Activated CD4-positive, alpha-beta T cell treated with anti-CD3 and anti-CD28 coated beads for 4 hours (primary cell): Measurements from ENCODE around the gene PLPPR3.

Experiments used
- DNase-seq, 2 donors: peaks; one replicate each; pipeline ENCODE4 v3.0.0-alpha.2; 2020

The PLPPR3 gene, protein sequence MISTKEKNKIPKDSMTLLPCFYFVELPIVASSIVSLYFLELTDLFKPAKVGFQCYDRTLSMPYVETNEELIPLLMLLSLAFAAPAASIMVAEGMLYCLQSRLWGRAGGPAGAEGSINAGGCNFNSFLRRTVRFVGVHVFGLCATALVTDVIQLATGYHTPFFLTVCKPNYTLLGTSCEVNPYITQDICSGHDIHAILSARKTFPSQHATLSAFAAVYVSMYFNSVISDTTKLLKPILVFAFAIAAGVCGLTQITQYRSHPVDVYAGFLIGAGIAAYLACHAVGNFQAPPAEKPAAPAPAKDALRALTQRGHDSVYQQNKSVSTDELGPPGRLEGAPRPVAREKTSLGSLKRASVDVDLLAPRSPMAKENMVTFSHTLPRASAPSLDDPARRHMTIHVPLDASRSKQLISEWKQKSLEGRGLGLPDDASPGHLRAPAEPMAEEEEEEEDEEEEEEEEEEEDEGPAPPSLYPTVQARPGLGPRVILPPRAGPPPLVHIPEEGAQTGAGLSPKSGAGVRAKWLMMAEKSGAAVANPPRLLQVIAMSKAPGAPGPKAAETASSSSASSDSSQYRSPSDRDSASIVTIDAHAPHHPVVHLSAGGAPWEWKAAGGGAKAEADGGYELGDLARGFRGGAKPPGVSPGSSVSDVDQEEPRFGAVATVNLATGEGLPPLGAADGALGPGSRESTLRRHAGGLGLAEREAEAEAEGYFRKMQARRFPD

DNA sequence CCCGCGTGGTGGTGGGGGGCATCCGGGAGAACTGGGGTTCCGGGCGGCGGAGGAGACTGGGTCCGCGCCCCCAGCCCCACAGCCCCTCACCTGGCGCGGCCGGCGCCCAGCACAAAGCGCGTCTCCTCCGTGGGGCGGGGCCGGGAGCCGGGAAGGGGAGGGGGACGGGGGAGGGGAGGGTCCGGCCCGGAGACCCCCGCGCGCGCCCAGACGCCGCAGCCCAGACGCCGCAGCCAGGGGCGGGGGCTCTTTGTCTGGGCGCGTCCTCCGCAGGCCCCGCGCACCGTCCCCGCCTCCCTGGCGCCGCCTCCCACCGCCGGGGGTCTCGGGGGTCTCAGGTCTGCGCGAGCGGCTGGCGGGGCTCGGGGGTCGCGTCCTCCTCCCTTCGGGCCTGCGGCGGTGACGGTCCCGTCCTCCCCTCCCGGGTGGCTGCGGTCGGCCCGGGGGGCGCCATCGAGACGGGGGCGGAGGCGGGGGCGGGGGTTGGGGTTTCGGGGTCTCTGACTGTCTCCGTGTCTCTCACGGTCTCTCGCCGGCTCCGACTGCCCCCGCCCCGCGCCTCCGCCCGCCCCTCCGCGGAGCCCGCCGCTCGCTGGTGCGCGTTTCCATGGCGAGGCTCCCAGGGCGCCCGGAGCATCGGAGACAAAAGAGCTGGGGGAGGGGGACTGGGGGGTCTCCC lies at the start of gene PLPPR3:
TSS of gene PLPPR3 (minus strand) at position 131 of the 679 bp plus-strand sequence. CDS start 396 bp downstream, outside the sequence.
- DNase-seq, result no peak

DNA sequence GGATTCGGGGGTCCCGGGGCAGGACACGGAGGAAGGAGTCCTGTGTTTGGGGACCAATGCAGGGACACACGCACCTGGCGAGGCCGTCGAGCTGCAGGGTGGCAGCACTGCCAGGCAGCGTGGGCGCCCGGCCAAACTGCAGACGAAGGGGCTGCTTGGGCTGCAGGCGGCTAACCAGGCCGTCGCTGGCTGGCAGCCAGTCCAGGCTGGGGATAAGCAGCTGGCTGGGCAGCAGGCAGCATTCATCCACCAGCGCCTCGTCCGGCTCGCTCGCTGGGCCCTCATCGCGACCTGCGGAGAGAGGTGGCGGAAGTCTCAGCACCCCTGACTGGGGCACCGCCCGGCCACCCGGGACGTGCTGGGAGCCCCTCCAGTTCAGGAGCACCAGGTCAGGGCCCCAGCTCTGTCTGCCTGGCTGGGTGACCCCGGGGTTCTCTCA lies 49.2 kb upstream of the PLPPR3 start:
- no peak for DNase-seq

DNA sequence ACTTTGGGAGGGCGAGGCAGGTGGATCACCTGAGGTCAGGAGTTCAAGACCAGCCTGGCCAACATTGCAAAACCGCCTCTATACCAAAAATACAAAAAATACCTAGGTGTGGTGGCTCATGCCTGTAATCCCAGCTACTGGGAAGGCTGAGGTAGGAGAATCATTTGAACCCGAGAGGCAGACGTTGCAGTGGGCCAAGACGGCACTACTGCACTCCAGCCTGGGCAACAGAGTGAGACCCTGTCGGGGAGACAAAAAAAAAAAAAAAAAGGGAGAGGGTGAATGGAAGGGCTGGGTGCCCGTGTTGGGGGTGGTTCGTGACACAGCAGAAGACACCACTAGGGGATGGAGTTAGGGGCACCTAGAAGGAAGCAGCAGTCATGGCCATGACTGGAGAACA lies 48.6 kb upstream of the PLPPR3 start:
- no peak for DNase-seq

DNA sequence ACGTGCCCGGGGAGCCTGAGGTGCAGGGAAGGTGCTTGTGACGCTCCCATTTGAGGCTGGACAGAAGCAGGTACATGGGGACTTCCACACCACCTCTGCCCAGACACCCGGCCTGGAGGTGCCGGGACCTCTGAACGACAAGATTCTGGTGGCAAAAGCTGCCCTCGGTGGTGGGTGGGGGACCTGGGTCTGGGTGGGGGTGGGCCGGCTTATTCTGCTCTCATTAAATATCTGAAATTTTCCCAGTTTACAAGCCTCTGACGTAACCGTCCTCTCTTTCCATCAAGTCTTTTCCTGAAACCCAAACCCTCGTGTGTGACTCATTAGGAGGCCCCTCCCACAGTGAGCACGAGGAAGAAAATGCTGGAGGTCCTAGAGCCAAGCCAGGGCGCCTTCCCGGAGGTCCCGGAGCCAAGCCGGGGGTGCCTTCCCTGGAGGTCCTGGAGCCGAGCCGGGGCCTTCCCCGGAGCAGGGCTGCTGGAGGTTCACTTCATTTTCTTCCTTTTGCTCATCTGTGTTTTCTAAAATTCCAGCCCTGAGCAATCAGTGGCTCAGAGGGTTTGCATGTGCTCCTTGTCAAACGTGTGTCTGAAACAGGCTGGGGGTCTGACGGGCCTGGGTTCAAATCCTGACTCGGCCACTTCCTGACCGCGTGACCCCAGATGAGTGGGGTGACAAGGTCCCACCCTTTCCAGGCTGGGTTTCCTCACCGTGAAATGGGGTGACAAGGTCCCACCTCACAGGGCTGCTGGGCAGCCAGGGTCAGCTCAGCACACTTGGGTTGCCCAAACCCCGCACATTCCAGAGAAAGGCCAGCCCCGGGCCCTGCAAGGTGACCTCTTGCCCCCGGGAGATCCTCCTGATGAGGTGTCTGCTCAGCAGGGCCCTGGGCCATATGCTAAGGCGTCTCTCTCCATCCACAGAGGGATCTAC lies 47.8 kb upstream of the PLPPR3 start:
- no peak for DNase-seq

DNA sequence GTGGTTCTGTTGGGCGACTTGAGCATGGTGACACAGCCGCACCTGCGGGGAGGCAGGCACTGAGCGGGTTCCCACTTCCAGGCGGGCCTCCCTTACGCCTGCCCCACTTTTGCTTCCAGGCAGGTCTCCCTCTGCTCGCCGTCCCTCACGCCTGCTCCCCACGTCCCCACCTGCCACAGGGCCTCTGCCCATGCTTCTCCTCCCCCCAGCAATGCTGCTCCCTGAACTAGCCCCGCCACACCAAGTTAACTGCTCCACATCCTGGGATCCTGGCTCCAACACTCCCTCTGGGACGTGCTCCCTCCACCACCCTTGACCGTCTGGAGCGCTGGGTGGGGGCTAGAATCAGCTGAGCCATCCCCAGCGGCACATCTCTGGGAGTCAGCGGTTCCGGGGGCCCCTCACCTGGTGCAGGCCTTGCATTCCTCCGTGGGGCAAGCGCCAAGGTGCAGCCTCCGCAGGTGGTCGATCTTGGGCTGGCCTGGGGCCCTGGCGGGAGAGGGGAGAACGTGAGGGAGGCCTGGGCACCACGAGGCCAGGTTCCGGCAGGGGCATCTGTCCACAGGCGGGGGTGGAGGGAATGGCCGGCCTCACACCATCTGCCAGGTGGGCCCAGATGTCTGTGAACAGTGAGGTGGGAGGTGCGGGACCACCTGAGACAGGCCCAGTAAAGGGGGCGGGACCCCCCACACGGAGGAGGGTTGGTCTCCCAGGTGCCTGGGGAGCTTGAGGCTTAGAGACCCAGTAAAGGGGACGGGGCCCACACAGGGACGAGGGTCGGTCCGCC lies 46.9 kb upstream of the PLPPR3 start:
- DNase-seq, result no peak

DNA sequence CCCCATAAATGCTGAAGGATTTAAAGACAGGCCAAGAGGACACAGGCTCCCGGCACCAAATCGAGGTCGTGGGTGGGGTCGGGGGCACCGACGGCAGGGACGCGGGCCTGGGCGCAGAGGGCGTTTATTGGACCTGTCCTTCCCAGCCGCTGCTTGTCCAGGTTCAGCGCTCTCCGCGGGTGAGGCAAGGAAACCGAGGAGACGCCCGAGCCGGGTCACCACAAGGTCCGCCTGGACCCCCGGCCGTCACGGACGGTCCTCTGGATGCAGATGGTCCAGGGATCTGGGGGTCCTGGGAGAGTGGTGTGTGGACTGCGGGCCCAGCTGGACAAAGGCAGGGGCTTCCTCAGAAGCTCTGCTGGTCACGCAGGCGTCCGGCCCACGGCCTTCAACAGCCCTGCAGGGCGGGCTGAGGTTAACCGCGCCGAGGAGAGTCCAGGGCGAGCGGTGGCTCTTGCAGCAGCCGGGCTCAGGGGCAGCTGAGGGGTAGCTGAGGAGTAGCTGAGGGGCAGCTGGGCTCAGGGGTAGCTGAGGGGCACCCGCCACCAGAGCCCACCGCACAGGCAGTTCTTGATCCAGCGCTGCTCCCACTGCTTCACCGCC lies 46.2 kb upstream of the PLPPR3 start:
- DNase-seq, result no peak

DNA sequence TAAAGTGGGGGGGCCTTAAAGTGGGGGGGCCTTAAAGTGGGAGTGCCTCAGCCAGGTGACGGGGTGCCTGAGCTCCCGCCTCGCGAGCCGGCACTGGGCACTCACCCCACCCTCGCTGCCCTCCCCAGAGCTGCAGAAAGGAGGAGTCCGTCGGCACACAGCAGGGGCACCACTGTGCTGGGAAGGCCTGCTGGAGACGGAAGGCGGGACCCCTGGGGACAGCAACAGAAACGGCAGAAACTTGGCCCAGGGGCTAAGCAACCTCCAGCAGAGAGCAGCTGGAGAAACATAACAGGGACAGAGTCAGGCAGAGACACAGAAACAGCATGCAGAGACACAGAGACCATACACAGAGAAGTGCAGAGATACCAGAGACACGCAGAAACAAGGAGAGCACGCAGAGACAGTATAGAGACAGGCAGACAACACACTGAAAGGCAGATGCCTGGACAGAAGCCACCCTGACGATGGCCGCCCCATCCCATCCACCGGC lies 45.6 kb upstream of the PLPPR3 start:
- no peak for DNase-seq

DNA sequence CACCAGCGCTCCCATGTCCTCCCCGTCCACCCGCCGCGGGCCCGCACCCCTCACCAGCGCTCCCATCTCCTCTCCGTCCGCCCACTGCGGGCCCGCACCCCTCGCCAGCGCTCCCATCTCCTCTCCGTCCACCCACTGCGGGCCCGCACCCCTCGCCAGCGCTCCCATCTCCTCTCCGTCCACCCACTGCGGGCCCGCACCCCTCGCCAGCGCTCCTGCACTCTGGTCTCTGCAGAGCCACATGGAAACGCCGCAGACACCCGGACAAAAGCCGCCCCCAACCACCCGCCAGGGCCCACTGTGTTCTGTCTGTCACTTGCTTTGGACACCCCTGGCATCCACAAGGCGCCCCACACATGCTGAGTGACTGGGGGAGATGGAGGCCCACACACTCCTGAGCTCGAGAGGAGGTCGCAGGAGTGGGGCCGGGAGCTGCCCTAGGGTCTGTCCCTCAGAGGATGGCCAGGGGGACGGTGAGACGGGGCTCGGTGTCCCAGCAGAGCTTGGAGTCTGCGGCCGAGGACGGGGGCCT lies 45.1 kb upstream of the PLPPR3 start:
- no peak for DNase-seq

DNA sequence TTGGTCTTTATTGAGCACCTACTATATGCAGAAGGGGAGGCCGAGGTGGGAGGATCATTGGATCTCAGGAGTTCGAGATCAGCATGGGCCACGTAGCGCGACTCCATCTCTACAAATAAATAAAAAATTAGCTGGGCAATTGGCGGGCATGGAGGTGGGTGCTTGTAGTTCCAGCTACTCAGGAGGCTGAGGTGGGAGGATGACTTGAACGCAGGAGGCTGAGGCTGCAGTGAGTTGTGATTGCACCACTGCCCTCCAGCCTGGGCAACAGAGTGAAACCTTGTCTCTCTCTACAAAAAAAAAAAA lies 41.5 kb upstream of the PLPPR3 start:
- DNase-seq, result no peak

DNA sequence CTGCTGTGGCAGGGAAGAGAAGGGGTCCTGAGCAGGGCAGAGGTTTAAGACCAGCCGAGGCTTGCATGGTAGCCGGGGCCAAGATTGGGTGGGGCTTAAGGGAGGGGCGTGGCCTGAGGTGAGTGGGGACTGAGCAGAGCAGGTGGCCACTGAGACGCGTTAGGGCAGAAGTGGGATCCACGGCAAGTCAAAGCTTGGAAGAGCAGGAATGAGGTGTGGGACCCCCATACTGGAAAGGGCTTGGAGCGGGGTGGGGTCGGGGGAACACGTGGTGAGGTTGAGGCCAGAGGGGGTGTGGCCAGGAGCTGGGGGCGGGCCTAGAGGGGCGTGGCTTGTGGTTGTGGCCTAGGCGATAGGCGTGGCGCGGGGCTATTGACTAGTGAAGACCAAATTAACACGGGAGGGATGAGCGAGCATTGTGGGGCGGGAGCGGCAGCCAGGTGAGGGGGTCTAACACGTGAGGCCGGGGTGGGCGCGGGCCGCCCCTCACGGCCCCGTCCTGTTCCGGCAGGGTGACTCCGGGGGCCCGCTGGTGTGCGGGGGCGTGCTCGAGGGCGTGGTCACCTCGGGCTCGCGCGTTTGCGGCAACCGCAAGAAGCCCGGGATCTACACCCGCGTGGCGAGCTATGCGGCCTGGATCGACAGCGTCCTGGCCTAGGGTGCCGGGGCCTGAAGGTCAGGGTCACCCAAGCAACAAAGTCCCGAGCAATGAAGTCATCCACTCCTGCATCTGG lies 41.0 kb upstream of the PLPPR3 start:
- DNase-seq, result peak; percentile 72 to 74

DNA sequence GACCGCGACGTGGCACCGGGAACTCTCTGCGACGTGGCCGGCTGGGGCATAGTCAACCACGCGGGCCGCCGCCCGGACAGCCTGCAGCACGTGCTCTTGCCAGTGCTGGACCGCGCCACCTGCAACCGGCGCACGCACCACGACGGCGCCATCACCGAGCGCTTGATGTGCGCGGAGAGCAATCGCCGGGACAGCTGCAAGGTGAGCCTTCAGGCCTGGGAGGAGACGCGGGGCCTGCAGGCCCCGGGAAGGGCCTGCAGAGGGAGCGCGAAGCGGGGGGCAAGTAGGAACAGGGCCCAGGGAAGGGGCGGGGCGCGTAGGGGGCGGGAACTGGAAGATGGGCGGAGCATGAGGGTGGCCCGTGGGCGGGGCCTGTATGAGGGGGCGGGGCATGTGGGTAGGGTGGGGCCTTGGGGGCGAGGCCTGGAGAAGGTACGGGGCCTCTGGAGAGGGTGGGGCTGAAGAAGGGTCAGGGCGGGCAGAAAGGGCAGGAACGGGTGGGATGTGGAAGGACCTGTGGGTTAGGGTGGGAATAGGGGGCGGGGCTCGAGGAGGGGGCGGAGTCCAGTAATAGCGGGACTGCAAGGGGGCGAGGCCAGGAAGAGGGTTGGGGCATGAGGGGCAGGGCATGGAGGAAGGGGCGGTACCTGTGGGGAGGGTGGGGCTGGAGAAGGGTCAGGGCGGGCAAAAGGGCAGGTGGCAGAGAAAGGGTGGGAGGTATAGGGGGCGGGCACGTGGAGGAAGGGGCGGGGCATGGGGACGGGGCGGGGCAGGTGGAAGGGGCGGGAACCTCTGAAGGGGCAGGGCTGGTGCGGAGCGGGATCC lies 40.2 kb upstream of the PLPPR3 start:
- peak; percentile 60 to 63 for DNase-seq

DNA sequence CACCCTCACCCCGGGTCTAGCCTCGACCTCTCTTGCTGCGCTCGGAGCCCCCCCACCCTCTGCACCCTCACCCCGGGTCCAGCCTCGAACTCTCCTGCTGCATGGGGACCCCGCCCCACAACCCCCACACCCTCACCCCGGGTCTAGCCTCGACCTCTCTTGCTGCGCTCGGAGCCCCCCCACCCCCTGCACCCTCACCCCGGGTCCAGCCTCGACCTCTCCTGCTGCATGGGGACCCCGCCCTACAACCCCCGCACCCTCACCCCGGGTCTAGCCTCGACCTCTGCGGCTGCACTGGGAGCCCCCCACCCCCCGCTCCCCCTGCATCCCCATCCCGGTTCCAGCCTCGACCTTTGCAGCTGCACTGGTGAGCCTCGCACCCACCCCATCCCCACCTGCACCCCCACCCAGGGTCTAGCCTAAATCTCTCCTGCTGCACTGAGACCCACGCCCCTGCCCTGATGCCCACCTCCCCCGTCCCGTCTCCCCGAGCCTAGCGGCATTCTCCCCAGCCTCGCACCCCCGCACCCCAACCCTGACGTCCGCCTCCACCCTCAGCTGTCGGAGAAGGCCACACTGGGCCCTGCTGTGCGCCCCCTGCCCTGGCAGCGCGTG lies 39.5 kb upstream of the PLPPR3 start:
- DNase-seq, result no peak

DNA sequence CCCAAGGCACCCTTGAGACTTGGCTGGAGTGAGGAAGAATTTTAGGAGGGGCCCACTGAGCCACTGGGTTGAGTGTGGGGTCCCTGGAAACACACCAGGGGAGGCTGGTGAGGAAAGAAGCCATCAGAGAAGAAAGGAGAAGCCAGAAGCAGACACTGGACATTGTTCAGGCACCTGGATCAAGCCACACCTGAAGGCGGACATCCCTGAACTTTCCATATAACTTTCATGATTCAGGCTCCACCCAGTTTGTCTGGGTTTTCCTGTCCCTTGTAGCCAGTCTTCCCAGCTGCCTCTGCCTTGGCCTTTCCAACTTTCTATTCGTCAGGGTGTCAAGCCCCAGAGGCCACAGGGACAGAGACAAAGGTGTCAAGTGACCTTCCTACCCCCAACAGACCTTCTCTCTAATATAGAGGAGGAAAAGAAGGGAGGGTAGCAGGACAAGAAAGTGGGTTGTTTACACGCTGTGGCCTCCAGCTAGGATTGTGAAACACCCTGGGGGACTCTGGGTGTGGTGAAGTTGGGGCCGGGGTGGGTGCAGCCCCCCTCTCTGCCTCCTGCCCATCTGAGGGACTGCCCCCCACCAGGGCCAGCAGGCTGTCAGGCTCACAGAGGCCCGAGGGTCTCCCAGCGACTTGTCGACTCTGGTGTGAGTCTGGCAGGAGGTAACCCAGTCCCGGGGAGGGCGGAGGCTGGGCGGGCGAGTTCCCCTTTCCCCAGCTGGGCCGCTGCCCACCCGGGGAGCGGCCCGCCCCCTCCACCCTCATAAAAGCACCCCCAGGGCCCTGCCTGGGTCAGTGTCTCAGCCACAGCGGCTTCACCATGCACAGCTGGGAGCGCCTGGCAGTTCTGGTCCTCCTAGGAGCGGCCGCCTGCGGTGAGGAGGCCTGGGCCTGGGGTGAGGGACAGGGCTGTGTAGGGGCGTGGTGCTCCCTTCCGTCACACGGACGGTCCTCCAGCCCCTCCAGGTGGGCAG lies 37.4 kb upstream of the PLPPR3 start, which contains the start of gene CFD:
TSS of gene CFD (plus strand) at position 797 of the 976 bp plus-strand sequence. CDS start at position 823, 26 bp downstream.
- no peak for DNase-seq

DNA sequence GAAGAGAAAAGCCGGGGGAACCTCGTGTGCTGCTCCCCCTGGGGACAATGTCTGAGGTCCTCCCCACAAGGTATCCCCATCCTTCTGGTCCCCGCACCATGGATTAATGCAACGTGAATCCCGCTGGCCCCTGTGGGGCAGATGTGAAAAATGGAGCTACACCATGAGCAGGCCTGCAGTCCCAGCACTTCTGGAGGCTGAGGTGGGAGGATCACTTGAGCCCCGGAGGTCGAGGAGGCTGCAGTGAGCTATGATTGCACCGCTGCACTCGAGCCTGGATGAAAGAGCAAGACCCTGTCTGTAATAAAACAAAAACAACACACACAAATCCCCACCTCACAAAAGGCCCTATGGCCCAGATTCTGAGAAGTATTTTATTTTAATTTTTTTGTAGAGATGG lies 36.5 kb upstream of the PLPPR3 start:
- no peak for DNase-seq

DNA sequence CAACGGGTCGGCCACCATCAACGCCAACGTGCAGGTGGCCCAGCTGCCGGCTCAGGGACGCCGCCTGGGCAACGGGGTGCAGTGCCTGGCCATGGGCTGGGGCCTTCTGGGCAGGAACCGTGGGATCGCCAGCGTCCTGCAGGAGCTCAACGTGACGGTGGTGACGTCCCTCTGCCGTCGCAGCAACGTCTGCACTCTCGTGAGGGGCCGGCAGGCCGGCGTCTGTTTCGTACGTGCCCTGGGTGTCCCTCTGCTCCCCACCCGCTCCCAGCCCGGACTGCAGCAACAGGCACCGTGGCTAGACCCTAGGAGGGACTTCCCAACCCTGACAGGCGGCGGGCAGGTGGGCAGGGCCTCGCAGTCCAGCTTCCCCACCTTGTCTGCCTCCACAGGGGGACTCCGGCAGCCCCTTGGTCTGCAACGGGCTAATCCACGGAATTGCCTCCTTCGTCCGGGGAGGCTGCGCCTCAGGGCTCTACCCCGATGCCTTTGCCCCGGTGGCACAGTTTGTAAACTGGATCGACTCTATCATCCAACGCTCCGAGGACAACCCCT lies 33.9 kb upstream of the PLPPR3 start:
- no peak for DNase-seq

DNA sequence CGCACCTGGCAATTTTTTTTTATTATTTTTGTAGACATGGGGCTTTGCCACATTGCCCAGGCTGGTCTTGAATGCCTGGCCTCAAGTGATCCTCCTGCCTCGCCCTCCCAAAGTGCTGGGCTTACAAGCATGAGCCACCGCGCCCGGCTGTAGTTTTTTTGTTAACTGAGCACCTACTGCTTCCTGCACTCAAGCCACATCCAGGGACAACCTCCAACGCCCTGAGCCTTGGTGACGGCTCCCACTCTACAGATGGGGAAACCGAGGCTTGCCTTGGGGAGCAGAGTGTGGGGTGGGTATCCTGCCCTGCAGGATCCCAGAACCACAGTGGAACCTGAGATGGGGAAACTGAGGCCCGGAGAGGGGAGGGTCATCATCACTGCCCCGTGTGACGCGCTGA lies 33.4 kb upstream of the PLPPR3 start:
- DNase-seq, result no peak

DNA sequence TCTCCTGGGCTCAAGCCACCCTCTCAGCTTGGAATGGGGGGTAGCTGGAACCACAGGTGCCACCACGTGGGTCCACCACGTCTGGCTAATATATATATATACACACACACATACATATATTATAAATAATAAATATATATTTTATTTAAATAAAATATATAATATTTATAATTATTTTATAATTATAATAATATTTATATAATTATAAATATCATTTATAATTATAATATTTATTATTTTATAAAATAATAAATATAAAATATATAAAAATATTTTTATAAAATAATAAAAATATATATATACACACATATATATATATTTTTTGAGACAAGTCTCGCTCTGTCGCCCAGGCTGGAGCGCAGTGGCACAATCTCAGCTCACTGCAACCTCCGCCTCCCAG lies 32.8 kb upstream of the PLPPR3 start:
- DNase-seq, result no peak
